Measurements from ENCODE around the gene EIF2B5. TPM values are rescaled to one million over a fixed set of nuclear protein-coding genes. Genes with fewer than 3 reads are reported as not detected.
A peak's percentile ranks its signal among the peaks of the same experiment; 100 is the strongest.

EIF2B5 gene
- total and polyA plus RNA-seq, 2 of the 13 experiments (the other 11 are each of a cell fraction or from before 2014, with no cell fraction given): 38.4 to 60.2 TPM

DNA sequence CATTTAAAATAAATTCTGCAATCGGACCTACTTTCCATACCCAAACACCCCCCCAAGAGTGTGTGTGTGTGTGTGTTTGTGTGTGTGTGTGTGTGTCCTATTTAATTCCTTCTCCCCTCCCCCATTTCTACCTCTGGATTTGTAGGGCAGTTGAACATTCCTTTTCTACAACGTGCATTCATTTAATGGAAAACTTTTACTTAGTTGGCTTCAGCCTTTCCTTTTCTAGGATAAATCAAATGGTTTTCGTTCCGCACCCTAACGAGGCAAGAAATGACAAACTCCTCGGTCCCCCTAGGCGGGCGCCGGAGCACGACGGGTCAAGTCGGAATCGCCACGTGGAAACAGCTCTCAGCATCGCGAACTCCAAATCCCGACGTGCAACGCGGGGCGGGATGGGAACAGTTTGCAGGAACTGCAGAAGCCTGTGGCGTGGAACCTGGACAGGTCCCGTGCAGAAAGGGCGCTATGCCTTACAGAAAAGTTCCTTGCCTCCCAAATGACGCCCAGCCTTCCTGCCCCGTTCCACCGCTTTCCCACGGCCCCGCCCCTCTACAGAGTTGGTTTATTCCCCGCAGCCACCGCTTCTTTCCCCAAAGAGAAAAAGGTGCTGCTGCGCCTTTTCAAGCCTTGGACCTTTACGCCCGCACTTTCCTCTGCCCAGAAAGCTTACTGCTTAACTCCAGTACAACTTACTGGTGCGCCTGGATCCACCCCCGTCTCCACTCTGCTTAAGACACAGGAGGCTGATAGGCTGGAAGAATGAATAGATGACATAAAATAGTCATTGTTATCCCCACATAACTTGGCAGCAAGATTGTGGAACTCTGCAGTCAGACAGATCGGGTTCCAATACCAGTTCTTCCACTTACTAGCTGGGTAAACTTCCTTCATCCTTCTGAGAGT is 1.1 kb upstream of the EIF2B5 start (continued):
- TF ChIP-seq, protein P1, sequence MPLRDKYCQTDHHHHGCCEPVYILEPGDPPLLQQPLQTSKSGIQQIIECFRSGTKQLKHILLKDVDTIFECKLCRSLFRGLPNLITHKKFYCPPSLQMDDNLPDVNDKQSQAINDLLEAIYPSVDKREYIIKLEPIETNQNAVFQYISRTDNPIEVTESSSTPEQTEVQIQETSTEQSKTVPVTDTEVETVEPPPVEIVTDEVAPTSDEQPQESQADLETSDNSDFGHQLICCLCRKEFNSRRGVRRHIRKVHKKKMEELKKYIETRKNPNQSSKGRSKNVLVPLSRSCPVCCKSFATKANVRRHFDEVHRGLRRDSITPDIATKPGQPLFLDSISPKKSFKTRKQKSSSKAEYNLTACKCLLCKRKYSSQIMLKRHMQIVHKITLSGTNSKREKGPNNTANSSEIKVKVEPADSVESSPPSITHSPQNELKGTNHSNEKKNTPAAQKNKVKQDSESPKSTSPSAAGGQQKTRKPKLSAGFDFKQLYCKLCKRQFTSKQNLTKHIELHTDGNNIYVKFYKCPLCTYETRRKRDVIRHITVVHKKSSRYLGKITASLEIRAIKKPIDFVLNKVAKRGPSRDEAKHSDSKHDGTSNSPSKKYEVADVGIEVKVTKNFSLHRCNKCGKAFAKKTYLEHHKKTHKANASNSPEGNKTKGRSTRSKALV (CRISPR knock-in tag; IDR thresholded peaks at IDR 0.05): peak; percentile 20; the same call in 1 of the 2 replicates
- peak; percentile 36 for TF ChIP-seq YY1 (IDR thresholded peaks at IDR 0.05; ENCODE audit: insufficient read depth, insufficient replicate concordance, low read depth, low read length)
- TF ChIP-seq, protein P2, sequence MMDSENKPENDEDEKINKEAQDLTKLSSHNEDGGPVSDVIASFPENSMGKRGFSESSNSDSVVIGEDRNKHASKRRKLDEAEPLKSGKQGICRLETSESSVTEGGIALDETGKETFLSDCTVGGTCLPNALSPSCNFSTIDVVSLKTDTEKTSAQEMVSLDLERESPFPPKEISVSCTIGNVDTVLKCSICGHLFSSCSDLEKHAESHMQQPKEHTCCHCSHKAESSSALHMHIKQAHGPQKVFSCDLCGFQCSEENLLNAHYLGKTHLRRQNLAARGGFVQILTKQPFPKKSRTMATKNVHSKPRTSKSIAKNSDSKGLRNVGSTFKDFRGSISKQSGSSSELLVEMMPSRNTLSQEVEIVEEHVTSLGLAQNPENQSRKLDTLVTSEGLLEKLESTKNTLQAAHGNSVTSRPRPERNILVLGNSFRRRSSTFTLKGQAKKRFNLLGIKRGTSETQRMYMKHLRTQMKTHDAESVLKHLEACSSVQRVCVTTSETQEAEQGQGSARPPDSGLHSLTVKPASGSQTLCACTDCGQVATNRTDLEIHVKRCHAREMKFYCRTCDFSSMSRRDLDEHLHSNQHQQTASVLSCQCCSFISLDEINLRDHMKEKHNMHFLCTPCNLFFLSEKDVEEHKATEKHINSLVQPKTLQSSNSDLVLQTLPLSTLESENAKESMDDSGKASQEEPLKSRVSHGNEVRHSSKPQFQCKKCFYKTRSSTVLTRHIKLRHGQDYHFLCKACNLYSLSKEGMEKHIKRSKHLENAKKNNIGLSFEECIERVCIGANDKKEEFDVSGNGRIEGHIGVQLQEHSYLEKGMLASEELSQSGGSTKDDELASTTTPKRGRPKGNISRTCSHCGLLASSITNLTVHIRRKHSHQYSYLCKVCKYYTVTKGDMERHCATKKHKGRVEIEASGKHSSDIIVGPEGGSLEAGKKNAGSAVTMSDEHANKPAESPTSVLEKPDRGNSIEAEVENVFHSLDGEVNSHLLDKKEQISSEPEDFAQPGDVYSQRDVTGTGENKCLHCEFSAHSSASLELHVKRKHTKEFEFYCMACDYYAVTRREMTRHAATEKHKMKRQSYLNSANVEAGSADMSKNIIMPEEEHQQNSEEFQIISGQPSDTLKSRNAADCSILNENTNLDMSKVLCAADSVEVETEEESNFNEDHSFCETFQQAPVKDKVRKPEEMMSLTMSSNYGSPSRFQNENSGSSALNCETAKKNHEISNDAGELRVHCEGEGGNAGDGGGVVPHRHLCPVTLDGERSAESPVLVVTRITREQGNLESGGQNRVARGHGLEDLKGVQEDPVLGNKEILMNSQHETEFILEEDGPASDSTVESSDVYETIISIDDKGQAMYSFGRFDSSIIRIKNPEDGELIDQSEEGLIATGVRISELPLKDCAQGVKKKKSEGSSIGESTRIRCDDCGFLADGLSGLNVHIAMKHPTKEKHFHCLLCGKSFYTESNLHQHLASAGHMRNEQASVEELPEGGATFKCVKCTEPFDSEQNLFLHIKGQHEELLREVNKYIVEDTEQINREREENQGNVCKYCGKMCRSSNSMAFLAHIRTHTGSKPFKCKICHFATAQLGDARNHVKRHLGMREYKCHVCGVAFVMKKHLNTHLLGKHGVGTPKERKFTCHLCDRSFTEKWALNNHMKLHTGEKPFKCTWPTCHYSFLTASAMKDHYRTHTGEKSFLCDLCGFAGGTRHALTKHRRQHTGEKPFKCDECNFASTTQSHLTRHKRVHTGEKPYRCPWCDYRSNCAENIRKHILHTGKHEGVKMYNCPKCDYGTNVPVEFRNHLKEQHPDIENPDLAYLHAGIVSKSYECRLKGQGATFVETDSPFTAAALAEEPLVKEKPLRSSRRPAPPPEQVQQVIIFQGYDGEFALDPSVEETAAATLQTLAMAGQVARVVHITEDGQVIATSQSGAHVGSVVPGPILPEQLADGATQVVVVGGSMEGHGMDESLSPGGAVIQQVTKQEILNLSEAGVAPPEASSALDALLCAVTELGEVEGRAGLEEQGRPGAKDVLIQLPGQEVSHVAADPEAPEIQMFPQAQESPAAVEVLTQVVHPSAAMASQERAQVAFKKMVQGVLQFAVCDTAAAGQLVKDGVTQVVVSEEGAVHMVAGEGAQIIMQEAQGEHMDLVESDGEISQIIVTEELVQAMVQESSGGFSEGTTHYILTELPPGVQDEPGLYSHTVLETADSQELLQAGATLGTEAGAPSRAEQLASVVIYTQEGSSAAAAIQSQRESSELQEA (CRISPR knock-in tag; IDR thresholded peaks at IDR 0.05; ENCODE audit: not compliant biosample characterization): peak; percentile 46
- TF ChIP-seq ZBTB7A (CRISPR knock-in tag; IDR thresholded peaks at IDR 0.05): no peak
- peak; percentile 62; the same call in 1 of the 2 replicates for TF ChIP-seq NRL (CRISPR knock-in tag; IDR thresholded peaks at IDR 0.05; ENCODE audit: borderline replicate concordance)
- no peak for TF ChIP-seq FOSL1 (CRISPR knock-in tag; IDR thresholded peaks at IDR 0.05; ENCODE audit: borderline replicate concordance)
- peak; percentile 76 for TF ChIP-seq POLR2G (IDR thresholded peaks at IDR 0.05; ENCODE audit: low read depth, low read length)
- peak; percentile 80; the same call in 1 of the 2 replicates for TF ChIP-seq KLF6 (CRISPR knock-in tag; IDR thresholded peaks at IDR 0.05)
- no peak for TF ChIP-seq GLI4 (CRISPR knock-in tag; IDR thresholded peaks at IDR 0.05; ENCODE audit: borderline replicate concordance)
- peak; percentile 71; the same call in 1 of the 2 replicates for TF ChIP-seq ZNF256 (CRISPR knock-in tag; conservative IDR thresholded peaks at IDR 0.05)
- no peak for TF ChIP-seq ZBTB20 (CRISPR knock-in tag; IDR thresholded peaks at IDR 0.05; ENCODE audit: borderline replicate concordance, low read depth)
- TF ChIP-seq ZNF572 (CRISPR knock-in tag; IDR thresholded peaks at IDR 0.05): 0 out of 2 replicates have a peak, but pooled peaks have one; percentile 47
- TF ChIP-seq, protein P3, sequence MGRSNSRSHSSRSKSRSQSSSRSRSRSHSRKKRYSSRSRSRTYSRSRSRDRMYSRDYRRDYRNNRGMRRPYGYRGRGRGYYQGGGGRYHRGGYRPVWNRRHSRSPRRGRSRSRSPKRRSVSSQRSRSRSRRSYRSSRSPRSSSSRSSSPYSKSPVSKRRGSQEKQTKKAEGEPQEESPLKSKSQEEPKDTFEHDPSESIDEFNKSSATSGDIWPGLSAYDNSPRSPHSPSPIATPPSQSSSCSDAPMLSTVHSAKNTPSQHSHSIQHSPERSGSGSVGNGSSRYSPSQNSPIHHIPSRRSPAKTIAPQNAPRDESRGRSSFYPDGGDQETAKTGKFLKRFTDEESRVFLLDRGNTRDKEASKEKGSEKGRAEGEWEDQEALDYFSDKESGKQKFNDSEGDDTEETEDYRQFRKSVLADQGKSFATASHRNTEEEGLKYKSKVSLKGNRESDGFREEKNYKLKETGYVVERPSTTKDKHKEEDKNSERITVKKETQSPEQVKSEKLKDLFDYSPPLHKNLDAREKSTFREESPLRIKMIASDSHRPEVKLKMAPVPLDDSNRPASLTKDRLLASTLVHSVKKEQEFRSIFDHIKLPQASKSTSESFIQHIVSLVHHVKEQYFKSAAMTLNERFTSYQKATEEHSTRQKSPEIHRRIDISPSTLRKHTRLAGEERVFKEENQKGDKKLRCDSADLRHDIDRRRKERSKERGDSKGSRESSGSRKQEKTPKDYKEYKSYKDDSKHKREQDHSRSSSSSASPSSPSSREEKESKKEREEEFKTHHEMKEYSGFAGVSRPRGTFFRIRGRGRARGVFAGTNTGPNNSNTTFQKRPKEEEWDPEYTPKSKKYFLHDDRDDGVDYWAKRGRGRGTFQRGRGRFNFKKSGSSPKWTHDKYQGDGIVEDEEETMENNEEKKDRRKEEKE (IDR thresholded peaks at IDR 0.05): no peak
- peak; percentile 42 to 83; a peak in 2 of 4 replicates for TF ChIP-seq POLR2A (IDR thresholded peaks at IDR 0.05; ENCODE audit: insufficient read depth in 1 of 2, low read depth in 2 of 2, low read length in 2 of 2)
- peak; percentile 52; the same call in 1 of the 2 replicates for TF ChIP-seq MED1 (CRISPR knock-in tag; IDR thresholded peaks at IDR 0.05)
